HL-60 (cell line): ENCODE measurements around the gene LAMC2.

ENCODE experiments used
- DNase-seq, 2 experiments: peaks; one replicate each; pipeline ENCODE4 v3.0.0-alpha.2; 2010 to 2020; ENCODE audit warnings: low read depth in 1 of 2, low spot score in 1 of 2
- H3K27ac ChIP-seq: fragments of 250-450 bp; sonication (Bioruptor Pico); replicated peaks from 2 replicates; pipeline ENCODE4 v1.5.1; 2020; ENCODE audit warnings: mild to moderate bottlenecking, moderate library complexity
- H3K27me3 ChIP-seq: fragments of 250-450 bp; sonication (Bioruptor Pico); 2 replicates; pipeline ENCODE4 v1.5.1; 2021; ENCODE audit warnings: mild to moderate bottlenecking, moderate library complexity; ENCODE audit not compliant: insufficient read depth, poor library complexity, severe bottlenecking
- H3K4me3 ChIP-seq: replicated peaks from 2 replicates; pipeline ENCODE4 v1.5.1; 2011; ENCODE audit warnings: mild to moderate bottlenecking, control low read depth, low read length; ENCODE audit not compliant: insufficient read depth
- CTCF ChIP-seq: IDR thresholded peaks from one replicate; pipeline ENCODE4 v1.5.1; 2011; ENCODE audit warnings: low read length, control low read depth, inconsistent platforms; ENCODE audit not compliant: insufficient read depth
- GABPA ChIP-seq: IDR thresholded peaks from 2 replicates; pipeline ENCODE4 v1.6.1; 2012; ENCODE audit warnings: low read depth
- POLR2AphosphoS5 ChIP-seq: IDR thresholded peaks from 2 replicates; pipeline ENCODE4 v1.6.1; 2012; ENCODE audit warnings: low read depth
- REST ChIP-seq: IDR thresholded peaks from 2 replicates; pipeline ENCODE4 v1.6.1; 2012; ENCODE audit warnings: low read depth; ENCODE audit not compliant: insufficient replicate concordance
- SPI1 ChIP-seq: IDR thresholded peaks from 2 replicates; pipeline ENCODE4 v1.6.1; 2012; ENCODE audit warnings: low read depth, mild to moderate bottlenecking, borderline replicate concordance

The LAMC2 gene

DNA sequence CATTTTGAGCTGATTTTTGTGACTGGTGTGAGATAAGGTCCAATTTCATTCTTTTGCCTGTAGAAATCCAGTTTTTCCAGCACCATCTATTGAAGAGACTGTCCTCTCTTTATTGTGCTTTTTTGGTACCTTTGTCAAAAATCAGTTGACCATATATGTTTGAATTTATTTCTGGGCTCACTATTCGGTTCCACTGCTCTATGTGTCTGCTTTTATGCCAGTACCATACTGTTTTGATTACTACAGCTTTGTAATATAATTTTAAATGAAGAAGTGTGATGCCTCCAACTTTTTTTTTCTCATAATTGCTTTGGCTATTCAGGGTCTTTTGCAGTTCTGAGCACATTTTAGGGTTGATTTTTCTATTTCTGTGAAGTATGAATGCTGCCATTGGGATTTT is 69.0 kb downstream of the LAMC2 start:
- TF ChIP-seq SPI1 (no peak), REST (no peak), POLR2AphosphoS5 (no peak), GABPA (no peak), CTCF (no peak)
- H3K4me3 ChIP-seq: no peak overlapping the region
- DNase-seq: no peak
- no peak overlapping the region for H3K27ac ChIP-seq
- no peaks in the 10 kb centered on the region for H3K27me3 ChIP-seq

GRCh38 chr1:183259924-183260323 is 73.9 kb downstream of the LAMC2 start:
- Histone ChIP-seq H3K4me3 (no peak overlapping the region), H3K27me3 (no peaks in the 10 kb centered on the region), H3K27ac (peak overlapping the region; percentile 18)
- peak in 1 of 2 experiments; percentile 77 for DNase-seq
- TF ChIP-seq SPI1: peak; percentile 53; the same call in 1 of the 2 replicates
- no peak for TF ChIP-seq REST

DNA sequence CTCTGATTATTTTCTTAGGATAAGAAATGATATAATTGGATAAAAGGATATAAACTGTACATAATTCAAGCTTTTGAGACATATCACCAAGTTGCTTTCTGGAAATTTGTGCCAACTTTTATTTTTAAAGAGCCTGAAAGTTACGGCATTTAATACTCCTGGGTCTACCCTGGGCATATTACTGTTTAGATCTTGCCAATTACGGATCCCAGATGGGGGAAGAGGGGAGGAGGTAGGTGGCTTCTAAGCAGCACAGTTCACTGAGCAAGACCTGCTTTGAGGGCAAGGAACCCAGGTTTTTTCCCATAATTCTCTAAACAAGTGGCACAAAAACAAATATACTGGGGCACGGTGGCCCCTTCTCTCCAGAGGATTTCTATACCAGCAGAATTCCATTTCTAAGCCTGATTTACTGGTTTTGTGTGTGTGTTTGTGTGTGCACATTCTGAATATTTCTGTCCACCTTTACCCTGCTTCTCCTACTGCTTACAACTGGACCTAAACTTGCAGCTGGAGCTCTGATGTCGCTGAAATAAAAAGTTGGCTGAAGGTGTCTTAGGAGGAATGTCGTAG is 76.7 kb downstream of the LAMC2 start:
- Histone ChIP-seq H3K27me3 (no peaks in the 10 kb centered on the region), H3K27ac (no peak overlapping the region), H3K4me3 (no peak overlapping the region)
- TF ChIP-seq GABPA (no peak), POLR2AphosphoS5 (no peak), REST (no peak), CTCF (no peak), SPI1 (no peak)
- no peak for DNase-seq
